SK-N-SH (cell line): ENCODE measurements around the gene INSYN2B. TPM values are rescaled to one million over a fixed set of nuclear protein-coding genes. Genes with fewer than 3 reads are reported as not detected.

Source experiments
- CTCF ChIA-PET: fragments of 300-600, 350-600 bp; formaldehyde crosslinking; extraction: SDS; loops from one replicate; lab custom pipeline; 2021; lab: Yijun Ruan, JAX
- POLR2A ChIA-PET: fragments of 350-600 bp; sonication (Branson Sonifier 250); formaldehyde crosslinking; extraction: SDS; loops from one replicate; lab custom pipeline; 2020; ENCODE audit warnings: antibody characterized with exemption, inconsistent platforms; lab: Yijun Ruan, JAX
- DNase-seq: peaks from one replicate; pipeline ENCODE4 v3.0.0; 2012
- H2AFZ ChIP-seq: fragments of 200-600 bp; sonication (generic); 2 replicates; pipeline ENCODE4 v1.8.1; 2016; ENCODE audit warnings: antibody characterized with exemption, mild to moderate bottlenecking, low read depth
- H3F3A ChIP-seq: fragments of 200-600 bp; sonication (generic); replicated peaks from 2 replicates; pipeline ENCODE3; 2016; ENCODE audit warnings: antibody characterized with exemption, mild to moderate bottlenecking; ENCODE audit not compliant: insufficient read depth
- H3K27ac ChIP-seq, 2 experiments: fragments of 200-500 bp in 1 of 2; fragments of 200-600 bp in 1 of 2; sonication (Bioruptor generic) in 1 of 2; sonication (generic), shearing (Covaris generic) in 1 of 2; 2 replicates each; pipeline versions ENCODE4 v1.5.1 to v1.6.1; 2014 to 2016; ENCODE audit warnings: low read depth in 2 of 2, inconsistent platforms in 1 of 2, low read length in 1 of 2, mild to moderate bottlenecking in 1 of 2, mixed read lengths in 1 of 2
- H3K27me3 ChIP-seq: fragments of 200-600 bp; sonication (generic), shearing (Covaris generic); 2 replicates; pipeline ENCODE4 v1.6.1; 2016; ENCODE audit warnings: mixed run types; ENCODE audit not compliant: insufficient read depth
- H3K36me3 ChIP-seq, 2 experiments: fragments of 200-500 bp in 1 of 2; fragments of 200-600 bp in 1 of 2; sonication (Bioruptor generic) in 1 of 2; sonication (generic) in 1 of 2; replicated peaks in 1 of 2; 2 replicates each; pipeline versions ENCODE3 to v1.5.1; 2014 to 2016; ENCODE audit warnings: low read length in 1 of 2, mild to moderate bottlenecking in 1 of 2; ENCODE audit not compliant: insufficient read depth in 2 of 2, control insufficient read depth in 1 of 2
- H3K4me1 ChIP-seq, 2 experiments: fragments of 200-500 bp in 1 of 2; fragments of 200-600 bp in 1 of 2; sonication (Bioruptor generic) in 1 of 2; sonication (generic), shearing (Covaris generic) in 1 of 2; 2 replicates each; pipeline versions ENCODE4 v1.5.1 to v1.6.1; 2014 to 2016; ENCODE audit warnings: low read depth in 1 of 2, low read length in 1 of 2, mixed run types in 1 of 2; ENCODE audit not compliant: insufficient read depth in 2 of 2, control insufficient read depth in 1 of 2
- H3K4me2 ChIP-seq: fragments of 200-600 bp; sonication (generic), shearing (Covaris generic); 2 replicates; pipeline ENCODE4 v1.6.1; 2017; ENCODE audit warnings: mixed run types
- H3K4me3 ChIP-seq, 2 experiments: fragments of 200-500 bp in 1 of 2; fragments of 200-600 bp in 1 of 2; sonication (Bioruptor generic) in 1 of 2; sonication (generic), shearing (Covaris generic) in 1 of 2; 2 replicates each; pipeline versions ENCODE4 v1.5.1 to v1.8.1; 2014 to 2016; ENCODE audit warnings: low read depth in 2 of 2, inconsistent platforms in 1 of 2, low read length in 1 of 2, mild to moderate bottlenecking in 1 of 2, mixed read lengths in 1 of 2, moderate library complexity in 1 of 2
- H3K79me2 ChIP-seq: fragments of 200-600 bp; sonication (generic); 2 replicates; pipeline ENCODE4 v1.8.1; 2017; ENCODE audit warnings: mild to moderate bottlenecking; ENCODE audit not compliant: insufficient read depth
- H3K9ac ChIP-seq: fragments of 200-600 bp; sonication (generic); 2 replicates; pipeline ENCODE4 v1.6.1; 2017; ENCODE audit warnings: mixed run types
- H3K9me2 ChIP-seq: fragments of 200-600 bp; sonication (generic); 2 replicates; pipeline ENCODE4 v1.6.1; 2017; ENCODE audit warnings: mixed run types
- H3K9me3 ChIP-seq: fragments of 200-600 bp; sonication (generic); 2 replicates; pipeline ENCODE4 v1.6.1; 2017; ENCODE audit warnings: mixed run types, mild to moderate bottlenecking, moderate library complexity
- H4K20me1 ChIP-seq: fragments of 200-600 bp; sonication (generic); 2 replicates; pipeline ENCODE4 v1.6.1; 2017; ENCODE audit warnings: mild to moderate bottlenecking, mixed run types; ENCODE audit not compliant: insufficient read depth
- CHD2 ChIP-seq: fragments of 150-350 bp; IDR thresholded peaks from 2 replicates; pipeline ENCODE4 v1.6.1; 2018; ENCODE audit warnings: low read length; ENCODE audit not compliant: partially characterized antibody
- ELF1 ChIP-seq: IDR thresholded peaks from 2 replicates; pipeline ENCODE4 v1.4.0; 2012
- FOSL2 ChIP-seq: IDR thresholded peaks from 2 replicates; pipeline ENCODE4 v1.4.0; 2012; ENCODE audit warnings: low read depth, mild to moderate bottlenecking, moderate library complexity, borderline replicate concordance
- GABPA ChIP-seq: IDR thresholded peaks from 2 replicates; pipeline ENCODE4 v1.4.0; 2012; ENCODE audit warnings: low read depth, mild to moderate bottlenecking
- JUND ChIP-seq: IDR thresholded peaks from 2 replicates; pipeline ENCODE4 v1.4.0; 2012
- MEF2A ChIP-seq: IDR thresholded peaks from 2 replicates; pipeline ENCODE4 v1.4.0; 2012; ENCODE audit warnings: low read depth, borderline replicate concordance
- NFIC ChIP-seq: IDR thresholded peaks from 2 replicates; pipeline ENCODE4 v1.4.0; 2012; ENCODE audit warnings: borderline replicate concordance
- POLR2AphosphoS5 ChIP-seq: IDR thresholded peaks from 2 replicates; pipeline ENCODE4 v1.6.1; 2012; ENCODE audit warnings: low read depth, low read length
- SIN3A ChIP-seq: IDR thresholded peaks from 2 replicates; pipeline ENCODE4 v1.6.1; 2012; ENCODE audit warnings: low read depth, mild to moderate bottlenecking, low read length, moderate library complexity, borderline replicate concordance
- TAF1 ChIP-seq: IDR thresholded peaks from 2 replicates; pipeline ENCODE4 v1.6.1; 2012; ENCODE audit warnings: low read depth, mild to moderate bottlenecking, low read length, moderate library complexity, borderline replicate concordance
- TCF12 ChIP-seq: IDR thresholded peaks from 2 replicates; pipeline ENCODE4 v1.4.0; 2012
- TEAD4 ChIP-seq: IDR thresholded peaks from 2 replicates; pipeline ENCODE4 v1.4.0; 2012; ENCODE audit warnings: mild to moderate bottlenecking, borderline replicate concordance; ENCODE audit not compliant: insufficient read depth
- WGBS: methylation state at CpG from one replicate; pipeline ENCODE4 v1.1.6; 2017; ENCODE audit warnings: low lambda C conversion rate; 5-methylcytosine and 5-hydroxymethylcytosine counted together
- polyA plus RNA-seq, 3 experiments: library from polyadenylated mRNA; depleted of rRNA; stranded (reverse); fragments of >200 nt; gene quantifications; 2 replicates each; pipeline ENCODE4 v1.2.3, GENCODE V29; 2012
- TF ChIP-seq, protein P1 (sequence below): IDR thresholded peaks from 2 replicates; pipeline ENCODE4; 2012
- TF ChIP-seq, protein P2 (sequence below): IDR thresholded peaks from 2 replicates; pipeline ENCODE4 v1.4.0; 2012; ENCODE audit warnings: low read depth
- TF ChIP-seq, protein P3 (sequence below): IDR thresholded peaks from 2 replicates; pipeline ENCODE4 v1.4.0; 2012; ENCODE audit warnings: low read depth, borderline replicate concordance

INSYN2B gene
- polyA plus RNA-seq, 1 of the 3 experiments (the other 2 are of a cell fraction): 9.2 TPM

DNA sequence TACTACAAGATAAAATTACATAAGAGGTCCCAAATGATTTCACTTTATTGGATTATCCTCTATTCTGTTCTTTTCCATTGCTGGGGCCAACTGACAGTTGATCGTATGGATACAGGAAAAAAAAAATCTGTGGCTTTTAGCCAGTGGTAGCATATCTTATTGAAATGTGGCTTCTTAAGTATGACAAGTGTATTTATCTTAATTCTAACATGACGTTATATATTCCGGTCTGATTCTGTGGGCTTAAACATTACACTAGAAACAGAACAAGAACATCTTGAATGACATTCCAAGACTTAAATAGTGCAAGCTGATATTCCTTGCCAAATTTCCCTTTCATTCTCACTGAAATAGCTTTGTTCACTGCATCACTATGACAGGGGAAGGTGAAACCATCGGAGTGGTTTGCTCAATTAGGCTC is 117.9 kb downstream of the INSYN2B start:
- no peaks in the 10 kb centered on the region for H3K27me3 ChIP-seq
- peak overlapping the region; percentile 35; the same call in 1 of the 2 replicates for H3K9ac ChIP-seq
- no peak for DNase-seq
- TF ChIP-seq, protein P1, sequence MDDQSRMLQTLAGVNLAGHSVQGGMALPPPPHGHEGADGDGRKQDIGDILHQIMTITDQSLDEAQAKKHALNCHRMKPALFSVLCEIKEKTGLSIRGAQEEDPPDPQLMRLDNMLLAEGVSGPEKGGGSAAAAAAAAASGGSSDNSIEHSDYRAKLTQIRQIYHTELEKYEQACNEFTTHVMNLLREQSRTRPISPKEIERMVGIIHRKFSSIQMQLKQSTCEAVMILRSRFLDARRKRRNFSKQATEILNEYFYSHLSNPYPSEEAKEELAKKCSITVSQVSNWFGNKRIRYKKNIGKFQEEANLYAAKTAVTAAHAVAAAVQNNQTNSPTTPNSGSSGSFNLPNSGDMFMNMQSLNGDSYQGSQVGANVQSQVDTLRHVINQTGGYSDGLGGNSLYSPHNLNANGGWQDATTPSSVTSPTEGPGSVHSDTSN: 0 out of 2 replicates have a peak, but pooled peaks have one; percentile 38
- TF ChIP-seq JUND: no peak
- no peaks in the 10 kb centered on the region for H3K9me3 ChIP-seq
- no peaks in the 10 kb centered on the region for H3K9me2 ChIP-seq
- no peaks in the 10 kb centered on the region for H3K79me2 ChIP-seq
- H2AFZ ChIP-seq: no peak overlapping the region
- peak overlapping the region in 1 of 2 experiments; percentile 86; a peak in 2 of 4 replicates for H3K27ac ChIP-seq
- POLR2A ChIA-PET: no interaction called here
- H4K20me1 ChIP-seq: no peaks in the 10 kb centered on the region
- H3K4me2 ChIP-seq: peak overlapping the region; percentile 39; the same call in 1 of the 2 replicates
- CTCF ChIA-PET: interaction anchor here (1.6 kb wide), 1 partner anchor 118 kb away, joined by 5 read pairs; the partner anchor contains the start of gene INSYN2B
- WGBS: 35% methylated on average over 4 of the region's 4 CpGs
- peaks cover 0 to 23% of the 10 kb centered on the region in 2 experiments; a peak in 2 of 4 replicates for H3K4me1 ChIP-seq
- H3K4me3 ChIP-seq: no peak overlapping the region
- H3K36me3 ChIP-seq: peaks cover 0 to 36% of the 10 kb centered on the region in 2 experiments
- peaks cover 29% of the 10 kb centered on the region for H3F3A ChIP-seq

DNA sequence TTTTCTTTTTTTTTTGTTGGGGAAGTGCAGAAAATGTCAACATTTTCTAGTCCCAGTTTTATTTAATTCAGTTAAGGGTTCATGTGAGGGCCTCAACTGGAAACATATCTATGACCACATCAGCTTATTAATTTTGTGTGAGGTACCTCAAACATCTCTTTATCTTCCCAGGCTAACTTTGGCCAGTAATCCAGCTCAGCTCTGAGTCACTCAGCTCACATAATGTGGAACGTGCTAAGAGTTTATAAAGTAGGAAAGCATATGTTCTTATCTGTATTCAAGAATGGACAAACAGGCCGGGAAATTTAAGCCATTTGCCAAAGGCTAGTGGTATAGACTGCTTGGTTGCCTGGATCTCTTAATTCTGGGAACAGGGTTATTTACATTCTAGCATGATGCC is 118.4 kb downstream of the INSYN2B start:
- peaks cover 29% of the 10 kb centered on the region for H3F3A ChIP-seq
- peak overlapping the region; percentile 39; the same call in 1 of the 2 replicates for H3K4me2 ChIP-seq
- peak overlapping the region in 1 of 2 experiments; percentile 86; a peak in 2 of 4 replicates for H3K27ac ChIP-seq
- H4K20me1 ChIP-seq: no peaks in the 10 kb centered on the region
- WGBS: 31% methylated on average over 2 of the region's 2 CpGs
- H3K27me3 ChIP-seq: no peaks in the 10 kb centered on the region
- H3K4me1 ChIP-seq: peaks cover 0 to 23% of the 10 kb centered on the region in 2 experiments; a peak in 2 of 4 replicates
- no peaks in the 10 kb centered on the region for H3K9me3 ChIP-seq
- ChIA-PET POLR2A (no interaction called here), CTCF (interaction anchor here (1.6 kb wide), 1 partner anchor 118 kb away, joined by 5 read pairs; the partner anchor contains the start of gene INSYN2B)
- no peaks in the 10 kb centered on the region for H3K79me2 ChIP-seq
- H3K36me3 ChIP-seq: peaks cover 0 to 36% of the 10 kb centered on the region in 2 experiments
- no peaks in the 10 kb centered on the region for H3K9me2 ChIP-seq
- H3K4me3 ChIP-seq: no peak overlapping the region
- TF ChIP-seq FOSL2 (peak; percentile 70; the same call in 1 of the 2 replicates), JUND (peak; percentile 65), NFIC (peak; percentile 51; the same call in 1 of the 2 replicates), SIN3A (no peak), ELF1 (no peak), TCF12 (peak; percentile 65), POLR2AphosphoS5 (0 out of 2 replicates have a peak, but pooled peaks have one; percentile 26)
- H2AFZ ChIP-seq: no peak overlapping the region
- H3K9ac ChIP-seq: peak overlapping the region; percentile 35; the same call in 1 of the 2 replicates
- DNase-seq: peak; percentile 5

DNA sequence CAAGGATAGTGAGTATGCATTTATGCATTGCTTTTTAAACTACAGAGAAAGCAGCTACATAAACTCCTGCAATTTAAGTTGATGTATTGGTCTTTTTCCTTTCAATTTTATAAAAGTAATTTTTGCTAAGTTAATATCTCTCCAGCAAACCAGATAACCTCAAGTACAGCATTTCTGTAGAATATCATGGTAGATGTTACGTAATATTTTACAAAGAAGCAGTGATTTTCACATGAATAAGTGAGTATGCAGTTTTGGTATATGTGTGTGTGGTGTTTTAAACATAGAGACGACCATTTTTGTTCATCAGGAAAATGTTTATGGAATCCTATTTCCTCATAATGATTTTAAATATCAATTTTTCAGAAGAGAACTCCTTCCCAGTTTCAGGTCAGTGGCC is 118.9 kb downstream of the INSYN2B start:
- 92% methylated on average over 2 of the region's 2 CpGs for WGBS
- no peak overlapping the region for H3K4me2 ChIP-seq
- peaks cover 0 to 23% of the 10 kb centered on the region in 2 experiments; a peak in 2 of 4 replicates for H3K4me1 ChIP-seq
- peak overlapping the region in 1 of 2 experiments; percentile 86; a peak in 2 of 4 replicates for H3K27ac ChIP-seq
- no peak overlapping the region for H2AFZ ChIP-seq
- H3K9me2 ChIP-seq: no peaks in the 10 kb centered on the region
- H4K20me1 ChIP-seq: no peaks in the 10 kb centered on the region
- DNase-seq: no peak
- no peaks in the 10 kb centered on the region for H3K9me3 ChIP-seq
- H3K4me3 ChIP-seq: no peak overlapping the region
- peaks cover 0 to 36% of the 10 kb centered on the region in 2 experiments for H3K36me3 ChIP-seq
- peak overlapping the region; percentile 3; the same call in 1 of the 2 replicates for H3K9ac ChIP-seq
- ChIA-PET CTCF (interaction anchor here (1.6 kb wide), 1 partner anchor 119 kb away, joined by 5 read pairs; the partner anchor contains the start of gene INSYN2B), POLR2A (no interaction called here)
- H3K79me2 ChIP-seq: no peaks in the 10 kb centered on the region
- peaks cover 31% of the 10 kb centered on the region for H3F3A ChIP-seq
- H3K27me3 ChIP-seq: no peaks in the 10 kb centered on the region
- TF ChIP-seq, protein P2, sequence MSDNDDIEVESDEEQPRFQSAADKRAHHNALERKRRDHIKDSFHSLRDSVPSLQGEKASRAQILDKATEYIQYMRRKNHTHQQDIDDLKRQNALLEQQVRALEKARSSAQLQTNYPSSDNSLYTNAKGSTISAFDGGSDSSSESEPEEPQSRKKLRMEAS: no peak
- TF ChIP-seq, protein P1: no peak
- no peak for TF ChIP-seq TAF1
- no peak for TF ChIP-seq FOSL2
- TF ChIP-seq GABPA: no peak
- TF ChIP-seq TEAD4: no peak
- TF ChIP-seq CHD2: no peak
- TF ChIP-seq, protein P3, sequence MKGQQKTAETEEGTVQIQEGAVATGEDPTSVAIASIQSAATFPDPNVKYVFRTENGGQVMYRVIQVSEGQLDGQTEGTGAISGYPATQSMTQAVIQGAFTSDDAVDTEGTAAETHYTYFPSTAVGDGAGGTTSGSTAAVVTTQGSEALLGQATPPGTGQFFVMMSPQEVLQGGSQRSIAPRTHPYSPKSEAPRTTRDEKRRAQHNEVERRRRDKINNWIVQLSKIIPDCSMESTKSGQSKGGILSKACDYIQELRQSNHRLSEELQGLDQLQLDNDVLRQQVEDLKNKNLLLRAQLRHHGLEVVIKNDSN: no peak
- TF ChIP-seq MEF2A: no peak
